Measurements from ENCODE around the gene SLC12A9.
A peak's percentile ranks its signal among the peaks of the same experiment; 100 is the strongest.

SLC12A9 gene

GRCh38 chr7:100864263-100864845, 11.8 kb downstream of the SLC12A9 start:
- no peak for DNase-seq

- DNase-seq, result no peak
These were observed 12.9 kb downstream of the SLC12A9 start for GRCh38 chr7:100865372-100865911.

- DNase-seq, result peak in 1 of 5 experiments; percentile 50
These were observed 13.6 kb downstream of the SLC12A9 start for GRCh38 chr7:100865938-100866728.

GRCh38 chr7:100866729-100867039, 14.2 kb downstream of the SLC12A9 start:
- no peak for DNase-seq

- DNase-seq, result peak in 3 of 5 experiments; percentile 15 to 67 (median 49)
These were observed 14.7 kb downstream of the SLC12A9 start, which contains the start of gene TRIP6 for GRCh38 chr7:100867040-100867775. TSS of gene TRIP6 (plus strand) at chr7:100867387. CDS start at chr7:100867498, 111 bp downstream.

- no peak for DNase-seq
These were observed 15.4 kb downstream of the SLC12A9 start for GRCh38 chr7:100867776-100868485.

GRCh38 chr7:100873599-100874299, 21.2 kb downstream of the SLC12A9 start:
- DNase-seq, result no peak

- DNase-seq, result no peak
These were observed 21.7 kb downstream of the SLC12A9 start for GRCh38 chr7:100874300-100874576.

GRCh38 chr7:100874577-100875355, 22.3 kb downstream of the SLC12A9 start, which contains the start of gene SRRT:
TSS of gene SRRT (plus strand) at chr7:100875103. CDS start at chr7:100875591, 488 bp downstream.
- DNase-seq, result peak; percentile 93 to 99 (median 97)

GRCh38 chr7:100875356-100875751, 22.8 kb downstream of the SLC12A9 start:
- DNase-seq, result peak in 1 of 5 experiments; percentile 77

GRCh38 chr7:100878013-100878412, 25.5 kb downstream of the SLC12A9 start:
- no peak for DNase-seq

- no peak for DNase-seq
These were observed 26.2 kb downstream of the SLC12A9 start for GRCh38 chr7:100878685-100879084.

- no peak for DNase-seq
These were observed 27.3 kb downstream of the SLC12A9 start for GRCh38 chr7:100879685-100880261.

GRCh38 chr7:100880645-100881044, 28.1 kb downstream of the SLC12A9 start:
- DNase-seq, result no peak

GRCh38 chr7:100881136-100881535, 28.6 kb downstream of the SLC12A9 start:
- DNase-seq, result no peak

- no peak for DNase-seq
These were observed 29.7 kb downstream of the SLC12A9 start for GRCh38 chr7:100882201-100882600.

- DNase-seq, result no peak
These were observed 30.4 kb downstream of the SLC12A9 start for GRCh38 chr7:100882785-100883526.

- DNase-seq, result peak in 2 of 5 experiments; percentile 49 to 75
These were observed 32.4 kb downstream of the SLC12A9 start for GRCh38 chr7:100884736-100885439.

GRCh38 chr7:100885440-100886141, 33.1 kb downstream of the SLC12A9 start:
- no peak for DNase-seq

Measured in T-helper 2 cell (primary cell).